ENCODE measurements around the gene ZNF410. TPM values are rescaled to one million over a fixed set of nuclear protein-coding genes. Genes with fewer than 3 reads are reported as not detected.

The ZNF410 gene
- total RNA-seq, 4 donors from 2014 or later = 48.8 to 57.3 (median 51.2) TPM

DNA sequence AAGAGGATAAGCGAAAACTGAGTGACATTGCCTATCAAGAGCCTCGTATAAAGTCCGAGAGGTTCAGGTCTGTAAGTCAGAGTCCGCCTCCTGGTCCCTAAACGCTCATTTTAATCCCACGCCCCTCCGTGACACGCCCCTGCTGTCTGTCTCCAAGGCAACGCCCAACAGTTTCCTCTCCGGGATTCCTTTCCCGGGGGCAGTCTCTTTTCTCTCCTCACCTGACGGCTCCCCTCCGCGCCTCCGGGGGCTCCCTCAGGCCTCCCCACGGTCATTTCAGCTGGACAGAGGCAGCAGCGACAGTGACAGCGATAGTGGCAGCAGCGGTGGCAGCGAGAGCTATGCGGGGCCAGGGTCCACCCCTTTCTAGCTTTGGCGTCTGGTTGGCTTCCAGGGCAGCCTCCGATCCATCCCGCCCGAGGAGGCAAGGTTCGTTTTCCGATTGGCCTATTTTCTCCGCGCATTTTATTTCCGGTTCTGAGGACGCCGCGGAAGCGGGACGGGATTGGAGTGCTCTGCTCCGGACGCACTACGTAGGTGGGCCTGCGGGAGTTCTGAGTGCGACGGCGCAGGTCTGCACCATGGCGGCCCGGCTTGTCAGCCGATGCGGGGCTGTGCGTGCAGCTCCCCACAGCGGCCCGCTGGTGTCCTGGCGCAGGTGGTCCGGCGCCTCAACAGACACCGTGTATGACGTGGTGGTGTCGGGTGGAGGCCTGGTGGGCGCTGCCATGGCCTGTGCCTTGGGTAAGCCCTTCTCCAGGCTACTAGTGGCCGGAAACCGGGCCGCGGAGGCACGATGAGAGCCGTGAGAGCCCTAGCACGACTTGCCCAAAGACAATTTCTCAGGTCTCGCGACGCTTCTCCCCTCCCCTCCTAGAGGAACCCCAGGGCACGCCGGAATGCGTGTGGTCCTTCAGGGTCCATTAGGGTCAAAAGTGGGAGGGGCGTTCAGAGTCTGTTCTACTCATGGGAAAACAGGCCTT, 63.4 kb downstream of the ZNF410 start, which contains the start of the genes COQ6 and FAM161B:
COQ6 (plus strand) TSS at position 551 of the 983 bp plus-strand sequence; CDS start at position 582, 31 bp downstream.
FAM161B (minus strand) TSS at position 343 of the 983 bp plus-strand sequence; CDS start at position 275, 68 bp downstream.
- peaks cover 12% of the 10 kb centered on the region in 2 donors for H3K4me1 ChIP-seq
- 0 to 1% methylated on average over 41 to 63 of the region's 70 CpGs for WGBS, 2 donors
- peak; percentile 96 to 97 for DNase-seq
- peak within 1 kb of the TSS; percentile 56 to 91 (median 85) for H3K4me3 ChIP-seq (replicated peaks in 1 of 3)
- no peaks in the 10 kb centered on the region for H3K27me3 ChIP-seq
- TF ChIP-seq POLR2A (IDR thresholded peaks at IDR 0.05) = peak; percentile 16 to 85
- TF ChIP-seq, protein P1, sequence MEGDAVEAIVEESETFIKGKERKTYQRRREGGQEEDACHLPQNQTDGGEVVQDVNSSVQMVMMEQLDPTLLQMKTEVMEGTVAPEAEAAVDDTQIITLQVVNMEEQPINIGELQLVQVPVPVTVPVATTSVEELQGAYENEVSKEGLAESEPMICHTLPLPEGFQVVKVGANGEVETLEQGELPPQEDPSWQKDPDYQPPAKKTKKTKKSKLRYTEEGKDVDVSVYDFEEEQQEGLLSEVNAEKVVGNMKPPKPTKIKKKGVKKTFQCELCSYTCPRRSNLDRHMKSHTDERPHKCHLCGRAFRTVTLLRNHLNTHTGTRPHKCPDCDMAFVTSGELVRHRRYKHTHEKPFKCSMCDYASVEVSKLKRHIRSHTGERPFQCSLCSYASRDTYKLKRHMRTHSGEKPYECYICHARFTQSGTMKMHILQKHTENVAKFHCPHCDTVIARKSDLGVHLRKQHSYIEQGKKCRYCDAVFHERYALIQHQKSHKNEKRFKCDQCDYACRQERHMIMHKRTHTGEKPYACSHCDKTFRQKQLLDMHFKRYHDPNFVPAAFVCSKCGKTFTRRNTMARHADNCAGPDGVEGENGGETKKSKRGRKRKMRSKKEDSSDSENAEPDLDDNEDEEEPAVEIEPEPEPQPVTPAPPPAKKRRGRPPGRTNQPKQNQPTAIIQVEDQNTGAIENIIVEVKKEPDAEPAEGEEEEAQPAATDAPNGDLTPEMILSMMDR (IDR thresholded peaks at IDR 0.05) = peak in 2 of 6 experiments; percentile 10 to 21
- no peaks in the 10 kb centered on the region for H3K9me3 ChIP-seq
- peaks cover 0 to 13% of the 10 kb centered on the region in 2 donors for H3K36me3 ChIP-seq
- intact Hi-C loops (cut with DNase I) = no loop called here
- H3K27ac ChIP-seq = peak within 1 kb of the TSS; percentile 74 to 89 (median 82)

DNA sequence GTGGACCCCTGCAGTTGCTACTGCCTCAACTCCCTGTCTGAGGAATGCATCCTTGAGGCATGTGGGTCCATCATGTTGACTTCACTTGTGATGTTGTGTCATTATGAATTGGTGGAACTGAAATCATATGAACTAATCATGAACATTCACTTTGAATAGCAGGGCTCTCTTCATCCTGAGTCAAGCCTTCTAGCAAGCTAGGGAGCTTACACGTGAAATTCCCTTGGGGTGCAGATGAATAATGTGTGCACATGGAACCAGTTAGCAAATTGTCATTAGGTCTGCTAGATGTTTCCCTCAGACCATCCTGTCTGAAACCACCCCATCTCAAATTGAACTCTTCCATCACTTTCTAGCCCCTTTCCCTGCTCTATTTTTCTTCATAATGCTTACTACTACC, 67.1 kb downstream of the ZNF410 start:
- Histone ChIP-seq H3K27me3 (no peaks in the 10 kb centered on the region), H3K27ac (no peak overlapping the region), H3K36me3 (peaks cover 31 to 45% of the 10 kb centered on the region in 2 donors), H3K4me1 (peaks cover 12% of the 10 kb centered on the region in 2 donors), H3K4me3 (replicated peaks in 1 of 3) (no peak overlapping the region), H3K9me3 (no peaks in the 10 kb centered on the region)
- no peak for DNase-seq
- WGBS, 2 donors = 80 to 81% methylated on average over 1 of the region's 1 CpG
- intact Hi-C loops (cut with DNase I) = no loop called here
- TF ChIP-seq, protein P1 (IDR thresholded peaks at IDR 0.05) = no peak
- TF ChIP-seq POLR2A (IDR thresholded peaks at IDR 0.05) = no peak

DNA sequence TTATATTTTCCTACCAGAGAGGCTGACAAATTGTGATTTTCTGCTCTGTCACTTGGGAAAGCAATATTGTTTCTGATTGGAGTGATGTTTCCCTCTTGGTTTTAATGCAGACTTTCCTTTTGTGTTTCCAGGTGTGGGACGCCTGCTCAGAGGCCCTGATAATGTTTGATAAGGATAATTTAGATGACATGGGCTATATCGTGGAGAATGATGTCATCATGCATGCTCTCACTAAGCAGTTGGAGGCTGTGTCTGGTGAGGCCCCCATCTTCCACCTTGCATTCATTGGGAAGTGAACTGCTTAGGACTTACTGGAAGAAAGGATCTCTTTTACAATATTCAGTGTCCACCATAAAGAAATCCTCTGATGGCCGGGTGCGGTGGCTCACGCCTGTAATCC, 69.0 kb downstream of the ZNF410 start:
- no peaks in the 10 kb centered on the region for H3K9me3 ChIP-seq
- intact Hi-C loops (cut with DNase I) = no loop called here
- peaks cover 49 to 64% of the 10 kb centered on the region in 2 donors for H3K36me3 ChIP-seq
- peaks cover 6 to 7% of the 10 kb centered on the region in 2 donors for H3K4me1 ChIP-seq
- no peaks in the 10 kb centered on the region for H3K27me3 ChIP-seq
- DNase-seq = no peak
- no peak overlapping the region for H3K4me3 ChIP-seq (replicated peaks in 1 of 3)
- no peak overlapping the region for H3K27ac ChIP-seq
- no peak for TF ChIP-seq POLR2A (IDR thresholded peaks at IDR 0.05)
- TF ChIP-seq, protein P1 (IDR thresholded peaks at IDR 0.05) = no peak
- 90 to 95% methylated on average over 5 of the region's 5 CpGs for WGBS, 2 donors

DNA sequence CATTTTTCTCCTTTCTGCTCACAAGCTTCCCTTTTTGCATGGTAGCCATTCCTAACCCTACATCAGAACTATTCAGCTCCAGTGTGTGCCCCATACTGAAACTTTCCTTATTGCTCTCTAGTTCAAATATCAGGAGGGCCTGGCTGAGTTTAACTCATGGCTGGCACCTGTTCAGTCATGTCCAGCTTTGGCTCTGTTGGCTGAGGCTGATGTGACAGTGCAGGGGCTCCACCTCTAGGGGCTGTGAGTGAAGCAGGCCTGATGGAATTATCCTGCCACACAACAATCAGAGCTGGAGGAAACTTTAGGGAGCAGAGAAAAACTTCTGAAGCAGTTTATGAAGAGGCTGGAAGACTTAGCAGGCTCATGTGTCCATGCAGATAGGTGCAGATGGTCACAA, 71.9 kb downstream of the ZNF410 start:
- TF ChIP-seq, protein P1 (IDR thresholded peaks at IDR 0.05) = no peak
- TF ChIP-seq POLR2A (IDR thresholded peaks at IDR 0.05) = no peak
- H3K9me3 ChIP-seq = no peaks in the 10 kb centered on the region
- no peaks in the 10 kb centered on the region for H3K27me3 ChIP-seq
- no peak for DNase-seq
- no peak overlapping the region for H3K4me3 ChIP-seq (replicated peaks in 1 of 3)
- intact Hi-C loops (cut with DNase I) = no loop called here
- no peak overlapping the region for H3K27ac ChIP-seq
- H3K36me3 ChIP-seq = peaks cover 67 to 80% of the 10 kb centered on the region in 2 donors
- no peaks in the 10 kb centered on the region for H3K4me1 ChIP-seq

DNA sequence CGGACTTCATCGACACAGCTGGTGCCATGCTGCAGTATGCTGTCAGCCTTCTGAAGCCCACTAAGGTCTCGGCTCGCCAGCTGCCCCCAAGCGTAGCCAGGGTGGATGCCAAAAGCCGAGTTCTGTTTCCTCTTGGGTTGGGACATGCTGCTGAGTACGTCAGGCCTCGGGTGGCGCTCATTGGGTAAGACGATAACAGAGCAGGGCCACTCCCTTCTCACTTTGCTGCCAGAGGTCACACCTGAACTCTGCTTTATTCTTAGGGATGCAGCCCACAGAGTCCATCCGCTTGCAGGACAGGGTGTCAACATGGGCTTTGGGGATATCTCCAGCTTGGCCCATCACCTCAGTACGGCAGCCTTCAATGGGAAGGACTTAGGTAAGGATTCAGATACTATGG, 74.5 kb downstream of the ZNF410 start:
- H3K27ac ChIP-seq = no peak overlapping the region
- peaks cover 60 to 61% of the 10 kb centered on the region in 2 donors for H3K36me3 ChIP-seq
- no peak for TF ChIP-seq POLR2A (IDR thresholded peaks at IDR 0.05)
- TF ChIP-seq, protein P1 (IDR thresholded peaks at IDR 0.05) = no peak
- intact Hi-C loops (cut with DNase I) = no loop called here
- H3K9me3 ChIP-seq = no peaks in the 10 kb centered on the region
- DNase-seq = no peak
- no peak overlapping the region for H3K4me3 ChIP-seq (replicated peaks in 1 of 3)
- H3K4me1 ChIP-seq = no peaks in the 10 kb centered on the region
- H3K27me3 ChIP-seq = no peaks in the 10 kb centered on the region
- WGBS, 2 donors = 92 to 96% methylated on average over 12 of the region's 12 CpGs

All from thyroid gland (tissue), 4 donors.